ENCODE data around the gene ZNF699.
"Not testable (repeated sequence)": the region's sequence is repeated elsewhere in the genome, so short reads cannot be mapped to it uniquely, and the experiment has no call there.

Gene ZNF699
- long read RNA-seq, donor 1: 0 reads
- long read RNA-seq, donor 2, partial matches to known transcripts: 0 of 1 reads
- long read RNA-seq, donor 2, other reads (novel, unspliced or antisense): 0 of 1 reads
- long read RNA-seq, donor 3, partial matches to known transcripts: 0 of 3 reads
- long read RNA-seq, donor 3, other reads (novel, unspliced or antisense): 0 of 3 reads
- long read RNA-seq, donor 4, partial matches to known transcripts: 0 of 1 reads
- long read RNA-seq, donor 4, other reads (novel, unspliced or antisense): 0 of 1 reads
- long read RNA-seq, donor 5: 0 reads
- long read RNA-seq, donor 6: 0 reads
- long read RNA-seq, donor 7: 0 reads
- long read RNA-seq, donor 8: 0 reads

- peak; percentile 99 for DNase-seq
Observed at GRCh38 chr19:9309139-9309973, at the start of gene ZNF699. ZNF699 (minus strand) TSS chr19:9309838; CDS start chr19:9305119, 4,719 bp downstream.

DNA sequence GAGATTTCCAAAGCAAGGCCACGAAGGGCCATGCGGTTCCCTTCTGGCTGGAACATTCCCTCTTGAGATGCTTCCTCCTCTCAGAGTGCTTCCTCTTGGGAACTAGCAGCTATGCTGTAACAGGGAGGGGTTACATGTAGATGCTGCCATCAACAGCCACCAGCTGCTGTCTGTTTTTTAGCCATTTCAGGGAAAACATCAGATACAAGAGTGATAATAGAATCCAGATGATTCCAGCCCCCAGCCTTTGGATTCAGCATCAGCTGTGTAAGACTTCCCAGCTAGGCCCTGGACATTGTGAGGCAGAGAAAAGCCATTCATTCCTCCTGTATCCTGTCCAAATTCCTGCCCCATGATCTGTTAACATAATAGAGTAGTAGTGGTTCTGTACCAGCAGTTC is 45.0 kb upstream of the ZNF699 start:
- no peak for DNase-seq

DNA sequence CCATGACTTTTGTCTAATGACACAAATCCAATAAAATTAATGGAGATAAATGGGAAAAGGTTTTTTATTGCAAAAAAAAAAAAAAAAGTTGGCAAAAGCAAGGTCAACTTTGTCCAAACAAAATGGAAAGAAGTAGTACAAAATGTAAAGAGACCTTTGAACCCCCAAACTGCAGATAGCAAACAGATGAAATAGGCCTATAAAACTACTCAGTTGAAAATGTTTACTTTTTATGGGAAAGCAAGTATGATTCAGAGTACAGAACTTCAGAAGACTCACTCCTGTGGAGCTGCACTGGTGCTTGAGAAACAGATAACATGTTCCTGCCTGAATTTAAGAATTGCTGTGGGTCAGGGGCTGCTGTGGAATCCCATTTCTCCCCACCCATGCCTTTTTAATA is 43.4 kb upstream of the ZNF699 start:
- DNase-seq: no peak

GRCh38 chr19:9352505-9352904 is 42.9 kb upstream of the ZNF699 start:
- DNase-seq: no peak

DNA sequence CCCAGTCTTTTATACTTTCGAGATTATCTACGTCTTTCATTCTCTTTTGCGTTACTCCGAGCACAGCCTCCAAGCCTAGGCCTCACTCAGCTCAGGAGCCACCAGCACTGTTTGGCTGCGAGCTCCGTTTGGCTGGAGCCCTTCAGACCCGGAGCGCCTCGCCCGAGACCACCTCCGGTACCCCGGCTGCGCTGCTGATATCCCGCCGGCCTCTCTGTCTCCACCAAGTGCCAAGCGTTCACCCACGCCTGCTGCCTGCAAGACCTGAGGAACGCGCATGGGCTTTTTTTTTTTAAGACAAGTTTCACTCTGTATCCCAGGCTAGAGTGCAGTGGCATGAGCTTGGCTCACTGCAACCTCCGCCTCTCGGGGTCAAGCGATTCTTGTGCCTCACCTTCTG is 39.0 kb upstream of the ZNF699 start:
- DNase-seq: no peak

GRCh38 chr19:9348253-9348652 is 38.6 kb upstream of the ZNF699 start:
- DNase-seq: no peak

- no peak for DNase-seq
Observed at GRCh38 chr19:9345005-9345404, 35.4 kb upstream of the ZNF699 start.

DNA sequence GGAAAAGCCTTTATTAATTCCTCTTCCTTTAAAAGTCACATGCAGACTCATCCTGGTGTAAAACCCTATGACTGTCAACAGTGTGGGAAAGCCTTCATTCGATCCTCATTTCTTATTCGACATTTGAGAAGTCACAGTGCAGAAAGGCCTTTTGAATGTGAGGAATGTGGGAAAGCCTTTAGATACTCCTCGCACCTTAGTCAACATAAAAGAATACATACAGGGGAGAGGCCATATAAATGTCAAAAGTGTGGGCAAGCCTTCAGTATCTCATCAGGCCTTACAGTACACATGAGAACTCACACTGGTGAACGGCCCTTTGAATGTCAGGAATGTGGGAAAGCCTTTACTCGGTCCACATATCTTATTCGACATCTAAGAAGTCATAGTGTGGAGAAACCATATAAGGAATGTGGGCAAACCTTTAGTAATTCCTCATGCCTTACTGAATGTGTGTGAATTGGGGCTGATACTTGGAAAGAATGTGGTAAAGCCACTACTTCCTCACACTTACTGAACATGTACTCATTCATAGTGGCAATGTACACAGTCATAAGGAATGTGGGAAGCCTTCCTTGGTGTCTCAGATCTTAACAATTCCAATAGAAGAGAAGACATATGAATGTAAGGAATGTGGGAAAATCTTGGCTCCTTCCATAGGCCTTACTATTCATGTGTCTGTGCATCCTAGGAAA is 33.1 kb upstream of the ZNF699 start:
- no peak for DNase-seq

DNA sequence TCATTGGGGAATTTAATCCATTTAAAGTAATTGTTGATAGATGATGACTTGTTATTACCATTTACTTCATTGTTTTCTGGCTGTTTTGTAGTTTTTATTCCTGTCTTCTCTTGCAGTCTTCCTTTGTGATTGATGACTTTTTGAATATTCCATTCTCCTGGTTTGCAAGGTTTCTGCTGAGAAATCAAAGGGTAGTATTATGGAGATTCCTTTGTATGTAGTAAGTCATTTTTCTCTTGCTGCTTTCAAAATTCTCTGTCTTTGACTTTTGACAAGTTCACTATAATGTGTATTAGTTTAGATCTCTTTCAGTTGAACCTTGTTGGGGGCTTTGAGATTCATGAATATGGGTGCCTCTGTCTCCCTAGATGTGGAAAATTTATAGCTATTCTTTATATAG is 20.4 kb upstream of the ZNF699 start:
- DNase-seq: no peak

- no peak for DNase-seq
Observed at GRCh38 chr19:9324584-9324962, 14.9 kb upstream of the ZNF699 start.

GRCh38 chr19:9323919-9324583 is 14.4 kb upstream of the ZNF699 start, which contains the start of gene ZNF559:
ZNF559 (plus strand) TSS chr19:9324179; CDS start chr19:9338550, 14,371 bp downstream.
- peak; percentile 96 for DNase-seq

DNA sequence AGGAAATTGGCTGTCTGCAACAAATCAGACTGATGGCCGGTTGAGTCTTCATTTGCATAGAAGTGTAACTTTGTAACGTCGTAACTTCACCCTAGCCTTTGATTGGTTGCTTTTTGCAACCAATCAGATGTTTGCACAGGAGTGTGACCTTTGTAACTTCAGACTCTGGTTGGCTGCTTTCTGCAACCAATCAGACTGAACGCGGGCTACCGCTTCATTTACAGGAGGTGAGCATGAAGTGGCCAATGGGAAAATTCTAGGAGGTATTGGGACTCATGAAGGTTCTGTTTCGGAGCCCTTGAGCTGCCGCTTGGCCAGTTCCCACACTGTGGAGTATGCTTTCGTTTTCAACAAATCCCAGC is 13.9 kb upstream of the ZNF699 start:
- no peak for DNase-seq

DNA sequence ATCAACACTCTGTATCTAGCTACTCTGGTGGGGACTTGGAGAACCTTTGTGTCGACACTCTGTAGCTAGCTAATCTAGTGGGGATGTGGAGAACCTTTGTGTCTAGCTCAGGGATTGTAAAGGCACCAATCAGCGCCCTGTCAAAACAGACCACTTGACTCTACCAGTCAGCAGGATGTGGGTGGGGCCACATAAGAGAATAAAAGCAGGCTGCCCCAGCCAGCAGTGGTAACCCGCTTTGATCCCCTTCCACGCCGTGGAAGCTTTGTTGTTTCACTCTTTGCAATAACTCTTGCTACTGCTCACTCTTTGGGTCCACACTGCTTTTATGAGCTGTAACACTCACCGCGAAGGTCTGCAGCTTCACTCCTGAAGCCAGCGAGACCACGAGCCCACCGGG is 12.6 kb upstream of the ZNF699 start:
- DNase-seq: not testable (repeated sequence)

DNA sequence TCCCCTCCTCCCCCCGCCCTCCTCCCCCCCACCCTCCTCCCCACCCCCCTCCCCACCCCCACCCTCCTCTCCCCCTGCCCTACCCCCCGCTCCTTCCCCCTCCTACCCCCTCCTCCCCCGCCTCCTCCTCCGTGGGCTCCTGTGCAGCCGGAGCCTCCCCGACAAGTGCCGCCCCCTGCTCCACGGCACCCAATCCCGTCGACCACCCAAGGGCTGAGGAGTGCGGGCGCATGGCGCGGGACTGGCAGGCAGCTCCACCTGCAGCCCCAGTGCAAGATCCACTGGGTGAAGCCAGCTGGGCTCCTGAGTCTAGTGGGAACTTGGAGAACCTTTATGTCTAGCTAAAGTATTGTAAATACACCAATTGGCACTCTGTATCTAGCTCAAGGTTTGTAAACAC is 12.1 kb upstream of the ZNF699 start:
- DNase-seq: not testable (repeated sequence)

GRCh38 chr19:9321338-9321737 is 11.7 kb upstream of the ZNF699 start:
- DNase-seq: no peak

DNA sequence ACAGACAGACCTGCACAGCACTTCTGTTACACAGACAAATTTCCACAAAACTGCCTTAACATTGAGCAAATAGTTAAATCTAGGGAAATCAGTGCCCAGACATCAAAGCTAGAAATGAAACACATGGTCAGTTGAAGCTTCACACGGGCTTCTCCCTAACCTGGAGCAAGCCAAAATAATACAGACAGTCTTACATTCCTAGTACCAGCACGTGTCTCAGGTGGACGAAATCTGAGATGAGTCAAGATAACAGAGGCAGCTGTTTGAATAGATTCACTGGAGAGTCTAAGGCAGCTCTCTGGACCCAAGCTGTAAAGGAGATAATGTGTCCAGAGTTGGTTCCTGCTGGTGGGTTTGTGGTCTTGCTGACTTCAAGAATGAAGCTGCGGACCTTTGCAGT is 4.1 kb upstream of the ZNF699 start:
- no peak for DNase-seq

- no peak for DNase-seq
Observed at GRCh38 chr19:9309974-9310446, 372 bp upstream of the ZNF699 start.

GRCh38 chr19:9308091-9308770 is 1.4 kb downstream of the ZNF699 start:
- no peak for DNase-seq

- DNase-seq: no peak
Observed at GRCh38 chr19:9306443-9306842, 3.2 kb downstream of the ZNF699 start.

DNA sequence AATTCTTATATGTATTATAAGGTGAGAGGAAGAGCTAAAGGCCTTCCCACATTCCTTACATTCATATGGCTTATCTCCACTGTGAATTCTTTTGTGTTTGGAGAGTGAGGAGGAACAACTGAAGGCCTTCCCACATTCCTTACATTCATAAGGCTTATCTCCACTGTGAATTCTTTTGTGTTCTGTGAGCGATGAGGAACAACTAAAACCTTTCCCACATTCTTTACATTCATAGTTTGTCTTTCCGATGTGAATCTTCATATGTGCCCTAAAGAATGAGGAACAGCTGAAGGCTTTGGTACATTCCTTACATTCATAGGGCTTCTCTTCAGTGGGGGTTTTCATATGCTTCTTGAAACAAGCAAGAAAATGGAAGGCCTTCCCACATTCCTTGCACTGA is 13.3 kb downstream of the ZNF699 start:
- no peak for DNase-seq

DNA sequence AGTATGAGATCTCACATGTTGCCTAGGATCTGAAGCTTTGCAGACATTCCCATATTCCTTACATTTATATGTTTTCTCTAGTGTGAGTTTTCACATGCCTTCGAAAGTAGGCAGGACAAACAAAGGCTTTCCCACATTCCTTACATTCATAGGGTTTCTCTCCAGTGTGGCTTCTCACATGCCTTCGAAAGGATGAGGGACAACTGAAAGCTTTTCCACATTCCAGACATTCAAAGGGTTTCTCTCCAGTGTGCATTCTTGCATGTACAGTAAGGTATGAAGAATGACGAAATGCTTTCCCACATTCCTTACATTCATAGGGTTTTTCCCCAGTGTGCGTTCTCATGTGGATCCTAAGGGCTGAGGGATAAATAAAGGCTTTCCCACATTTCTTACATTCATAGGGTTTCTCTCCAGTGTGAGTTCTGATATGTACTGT is 14.2 kb downstream of the ZNF699 start:
- no peak for DNase-seq

All from right kidney (tissue), 9 donors.